ENCODE measurements around the gene PHEX. TPM values are rescaled to one million over a fixed set of nuclear protein-coding genes. Genes with fewer than 3 reads are reported as not detected.

The PHEX gene
- total RNA-seq, 1 donor from 2014 or later, result 0.96 TPM

GRCh38 chrX:22059775-22060174 lies 27.6 kb downstream of the PHEX start:
- DNase-seq (ENCODE audit: low spot score in 2 of 2), result no peak
- intact Hi-C loops (cut with DNase I), result no loop called here
- TF ChIP-seq CTCF (IDR thresholded peaks at IDR 0.05), result no peak

DNA sequence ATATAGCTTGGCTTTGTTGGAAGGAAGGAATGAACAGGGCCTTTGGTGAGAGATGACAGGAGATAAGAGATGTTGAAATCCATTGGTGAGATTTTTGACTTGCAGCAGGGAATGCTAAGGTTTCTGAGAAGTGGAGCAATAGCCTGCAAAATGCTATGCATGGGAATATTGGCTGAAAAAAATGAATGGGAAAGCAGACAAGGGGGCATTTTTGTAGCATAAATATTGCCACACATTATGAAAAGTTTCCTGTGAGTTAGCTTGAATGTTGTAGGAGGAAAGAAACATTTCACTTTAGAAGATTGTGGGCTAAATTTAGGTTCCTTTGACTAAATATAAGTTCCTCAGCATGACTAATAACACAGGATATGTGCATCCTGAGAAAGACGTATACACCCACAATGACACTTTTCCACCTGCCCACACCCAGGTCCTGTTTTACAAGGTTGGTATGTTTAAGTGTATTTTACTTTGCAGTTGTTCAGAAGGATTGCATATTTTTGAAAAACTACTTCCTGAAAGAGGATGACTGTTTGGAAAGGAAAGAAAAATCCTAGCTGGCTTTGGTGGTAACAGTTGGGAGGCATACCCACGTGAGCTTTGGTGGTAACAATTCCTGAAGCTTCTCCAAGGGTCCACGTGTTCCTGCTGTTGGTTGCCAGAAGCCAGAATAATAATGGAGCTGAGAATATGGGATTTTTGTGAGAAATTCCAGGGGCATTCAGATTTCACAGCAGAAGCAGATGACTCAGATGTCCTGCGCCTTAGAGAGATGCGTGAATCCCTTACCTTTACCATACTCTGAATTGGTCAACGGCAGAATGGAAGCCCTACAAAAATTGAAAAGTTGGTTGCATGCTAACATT lies 28.5 kb downstream of the PHEX start:
- Histone ChIP-seq H3K36me3 (no peaks in the 10 kb centered on the region), H3K27me3 (no peaks in the 10 kb centered on the region), H3K4me1 (no peaks in the 10 kb centered on the region), H3K27ac (no peak overlapping the region), H3K4me3 (no peak overlapping the region), H3K9me3 (no peaks in the 10 kb centered on the region)
- DNase-seq (ENCODE audit: low spot score in 2 of 2), result no peak
- intact Hi-C loops (cut with DNase I), result no loop called here
- no peak for TF ChIP-seq CTCF (IDR thresholded peaks at IDR 0.05)

More at GRCh38 chrX:22059775-22060174, 27.6 kb downstream of the PHEX start:
- H3K9me3 ChIP-seq, result no peaks in the 10 kb centered on the region
- no peaks in the 10 kb centered on the region for H3K36me3 ChIP-seq
- no peaks in the 10 kb centered on the region for H3K27me3 ChIP-seq
- no peak overlapping the region for H3K4me3 ChIP-seq
- H3K4me1 ChIP-seq, result no peaks in the 10 kb centered on the region
- no peak overlapping the region for H3K27ac ChIP-seq

- no peak for DNase-seq (ENCODE audit: low spot score in 2 of 2)
- no peak for TF ChIP-seq CTCF (IDR thresholded peaks at IDR 0.05)
- Histone ChIP-seq H3K27ac (no peak overlapping the region), H3K36me3 (no peaks in the 10 kb centered on the region), H3K4me3 (no peak overlapping the region), H3K9me3 (no peaks in the 10 kb centered on the region), H3K4me1 (no peaks in the 10 kb centered on the region), H3K27me3 (no peaks in the 10 kb centered on the region)
- intact Hi-C loops (cut with DNase I), result no loop called here
Observed at GRCh38 chrX:22063284-22063683, 31.2 kb downstream of the PHEX start.

DNA sequence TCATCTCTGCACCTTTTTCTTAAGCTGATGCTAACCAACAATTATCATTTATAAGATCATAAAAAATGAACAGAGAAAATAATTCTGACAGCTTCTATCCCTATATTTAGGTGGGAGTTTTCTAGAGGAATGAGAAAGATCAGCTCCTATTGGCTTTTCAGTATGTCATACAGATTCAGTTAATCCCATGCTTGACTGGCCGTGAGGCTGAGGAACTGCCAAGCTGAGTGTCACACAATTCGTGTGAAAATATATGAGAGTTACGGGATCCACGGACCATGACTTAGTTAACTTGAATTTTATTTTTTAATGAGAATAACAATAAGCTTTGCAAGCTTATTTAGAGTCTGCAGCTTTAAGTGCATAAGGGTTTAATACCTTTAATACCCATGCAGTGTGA lies 37.5 kb downstream of the PHEX start:
- Histone ChIP-seq H3K27me3 (no peaks in the 10 kb centered on the region), H3K9me3 (no peaks in the 10 kb centered on the region), H3K4me3 (no peak overlapping the region), H3K27ac (no peak overlapping the region), H3K36me3 (no peaks in the 10 kb centered on the region), H3K4me1 (no peaks in the 10 kb centered on the region)
- intact Hi-C loops (cut with DNase I), result no loop called here
- TF ChIP-seq CTCF (IDR thresholded peaks at IDR 0.05), result no peak
- DNase-seq (ENCODE audit: low spot score in 2 of 2), result no peak

DNA sequence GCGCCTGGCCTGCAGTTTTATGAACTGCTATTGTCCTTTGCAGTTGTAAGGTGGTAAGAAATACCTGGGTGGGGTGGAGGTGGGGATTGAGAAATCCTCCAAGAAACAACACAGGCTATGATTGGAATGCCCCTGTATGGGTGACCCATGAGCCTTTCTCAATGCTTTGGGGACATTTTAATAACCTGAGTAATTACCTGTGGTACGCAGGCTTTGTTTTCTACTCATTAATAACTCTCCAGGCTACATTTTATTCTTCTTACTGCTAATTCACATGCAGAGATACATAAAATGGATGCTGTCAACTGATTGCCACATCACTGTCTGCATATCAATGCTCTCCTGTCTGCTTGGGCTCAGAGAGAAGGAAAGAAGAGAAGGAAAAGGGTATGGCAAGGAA lies 41.8 kb downstream of the PHEX start:
- H3K27me3 ChIP-seq, result no peaks in the 10 kb centered on the region
- DNase-seq (ENCODE audit: low spot score in 2 of 2), result no peak
- H3K4me3 ChIP-seq, result no peak overlapping the region
- intact Hi-C loops (cut with DNase I), result no loop called here
- no peak overlapping the region for H3K27ac ChIP-seq
- H3K4me1 ChIP-seq, result no peaks in the 10 kb centered on the region
- no peaks in the 10 kb centered on the region for H3K9me3 ChIP-seq
- H3K36me3 ChIP-seq, result no peaks in the 10 kb centered on the region
- TF ChIP-seq CTCF (IDR thresholded peaks at IDR 0.05), result no peak

Data from ascending aorta (tissue), 2 donors.